Stomach (tissue), 9 donors: ENCODE measurements around the gene SFMBT2. TPM values are rescaled to one million over a fixed set of nuclear protein-coding genes. Genes with fewer than 3 reads are reported as not detected.
"Not testable (repeated sequence)": the region's sequence is repeated elsewhere in the genome, so short reads cannot be mapped to it uniquely, and the experiment has no call there.

Source experiments
- DNase-seq, 2 donors: peaks; one replicate each; pipeline versions ENCODE4 v3.0.0 to v3.0.0-alpha.2; 2013 to 2019
- H3K27ac ChIP-seq, 5 donors: fragments of 200-600 bp in 4 of 5; sonication (generic) in 4 of 5; one replicate each; pipeline ENCODE4 v1.5.1; 2013 to 2019; ENCODE audit warnings: mild to moderate bottlenecking in 1 of 5, moderate library complexity in 1 of 5
- H3K27me3 ChIP-seq, 3 donors: fragments of 200-600 bp; sonication (generic); one replicate each; pipeline ENCODE4 v1.5.1; 2017 to 2019; ENCODE audit warnings: mixed run types in 1 of 3
- H3K36me3 ChIP-seq, 4 donors: fragments of 200-600 bp; sonication (generic); 1 replicate in 3 of 4; 2 replicates in 1 of 4; pipeline ENCODE4 v1.5.1; 2016 to 2019
- H3K4me1 ChIP-seq, 4 donors: fragments of 200-600 bp; sonication (generic); one replicate each; pipeline ENCODE4 v1.5.1; 2016 to 2019
- H3K4me3 ChIP-seq, 4 donors: fragments of 200-600 bp; sonication (generic) in 3 of 4; one replicate each; pipeline ENCODE4 v1.5.1; 2016 to 2019; ENCODE audit warnings: mild to moderate bottlenecking in 1 of 4
- H3K9me3 ChIP-seq, 4 donors: fragments of 200-600 bp; sonication (generic); one replicate each; pipeline ENCODE4 v1.5.1; 2016 to 2019
- CTCF ChIP-seq, 7 experiments: fragments of 450-650 bp in 4 of 7; fragments of 200-600 bp in 3 of 7; sonication (generic) in 3 of 7; IDR thresholded peaks; one replicate each; pipeline ENCODE4 v1.5.1; 2016 to 2019; ENCODE audit warnings: antibody characterized with exemption in 7 of 7, control low read depth in 2 of 7, mild to moderate bottlenecking in 1 of 7
- EP300 ChIP-seq: sonication (generic); formaldehyde crosslinking; IDR thresholded peaks from one replicate; pipeline ENCODE4 v1.6.1; 2017; ENCODE audit warnings: antibody characterized with exemption
- POLR2A ChIP-seq, 4 donors: fragments of 450-650 bp; IDR thresholded peaks; one replicate each; pipeline ENCODE4 v1.6.1; 2016; ENCODE audit warnings: antibody characterized with exemption in 4 of 4, control low read depth in 2 of 4, mild to moderate bottlenecking in 1 of 4, moderate library complexity in 1 of 4
- POLR2AphosphoS5 ChIP-seq, 3 donors: sonication (generic); formaldehyde crosslinking; IDR thresholded peaks; one replicate each; pipeline ENCODE4 v1.6.1; 2016; ENCODE audit warnings: antibody characterized with exemption in 3 of 3
- WGBS, 5 donors: extraction: QIAGEN DNeasy Blood & Tissue Kit in 3 of 5; methylation state at CpG; one replicate each; pipeline versions ENCODE4 v1.1.5 to v1.1.7; 2013 to 2018; 5-methylcytosine and 5-hydroxymethylcytosine counted together
- intact Hi-C: fragments of 100-400 bp; cut with DNase I; formaldehyde crosslinking; loops from one replicate; pipeline ENCODE4 v1.15.1; 2023; ENCODE audit warnings: low total_unique reads
- polyA plus RNA-seq, 3 donors: library from polyadenylated mRNA; stranded (reverse); fragments of 200-250 nt; gene quantifications; one replicate each; pipeline ENCODE4 v1.2.3, GENCODE V29; 2013
- total RNA-seq, 5 donors: library from RNA; depleted of rRNA; stranded (reverse); fragments of >200 nt; gene quantifications; one replicate each; pipeline versions ENCODE4 v1.1.0 to v1.2.3, GENCODE V29; 2014 to 2016
- donor health status: healthy with polysubstance abuse.
- donor health status: Bipolar disorder and iron deficiency.
- donor health status: healthy.

Gene SFMBT2
- total and polyA plus RNA-seq, 8 donors: 0.90 to 17.3 (median 5.0) TPM

- H3K36me3 ChIP-seq: no peaks in the 10 kb centered on the region
- peaks cover 0 to 45% (median 8%) of the 10 kb centered on the region in 4 donors for H3K4me1 ChIP-seq
- no peaks in the 10 kb centered on the region for H3K27me3 ChIP-seq
- H3K27ac ChIP-seq: no peak overlapping the region
- no peak for TF ChIP-seq CTCF (IDR thresholded peaks at IDR 0.05)
- no peak for TF ChIP-seq POLR2A (IDR thresholded peaks at IDR 0.05)
- H3K4me3 ChIP-seq: no peak overlapping the region
- DNase-seq: no peak
- no peaks in the 10 kb centered on the region for H3K9me3 ChIP-seq
- 62 to 73% (median 70%) methylated on average over 6 of the region's 6 CpGs for WGBS, 5 donors
- intact Hi-C loops: no loop called here
Measured at GRCh38 chr10:7401156-7401555, 9.7 kb downstream of the SFMBT2 start.

- 74 to 86% (median 79%) methylated on average over 10 of the region's 10 CpGs for WGBS, 5 donors
- H3K27ac ChIP-seq: no peak overlapping the region
- intact Hi-C loops: no loop called here
Measured at GRCh38 chr10:7400068-7400715, 10.6 kb downstream of the SFMBT2 start.

GRCh38 chr10:7399533-7399932, 11.3 kb downstream of the SFMBT2 start:
- Histone ChIP-seq H3K4me1 (peaks cover 0 to 41% (median 8%) of the 10 kb centered on the region in 4 donors), H3K9me3 (no peaks in the 10 kb centered on the region), H3K27me3 (no peaks in the 10 kb centered on the region), H3K4me3 (no peak overlapping the region), H3K27ac (no peak overlapping the region), H3K36me3 (no peaks in the 10 kb centered on the region)
- intact Hi-C loops: no loop called here
- no peak for TF ChIP-seq POLR2AphosphoS5 (IDR thresholded peaks at IDR 0.05)
- no peak for TF ChIP-seq POLR2A (IDR thresholded peaks at IDR 0.05)
- TF ChIP-seq EP300: no peak
- TF ChIP-seq CTCF (IDR thresholded peaks at IDR 0.05): no peak
- 82 to 92% (median 89%) methylated on average over 3 of the region's 3 CpGs for WGBS, 5 donors
- no peak for DNase-seq

More at GRCh38 chr10:7400068-7400715, 10.6 kb downstream of the SFMBT2 start:
- H3K4me1 ChIP-seq: peaks cover 0 to 41% (median 8%) of the 10 kb centered on the region in 4 donors
- no peaks in the 10 kb centered on the region for H3K9me3 ChIP-seq
- DNase-seq: no peak
- no peak overlapping the region for H3K4me3 ChIP-seq
- H3K27me3 ChIP-seq: no peaks in the 10 kb centered on the region
- TF ChIP-seq POLR2A (IDR thresholded peaks at IDR 0.05) (no peak), POLR2AphosphoS5 (IDR thresholded peaks at IDR 0.05) (no peak), EP300 (no peak), CTCF (IDR thresholded peaks at IDR 0.05) (no peak)
- H3K36me3 ChIP-seq: no peaks in the 10 kb centered on the region

- Histone ChIP-seq H3K27ac (no peak overlapping the region), H3K4me3 (no peak overlapping the region), H3K36me3 (no peaks in the 10 kb centered on the region), H3K4me1 (peaks cover 0 to 34% (median 7%) of the 10 kb centered on the region in 4 donors), H3K27me3 (no peaks in the 10 kb centered on the region), H3K9me3 (no peaks in the 10 kb centered on the region)
- intact Hi-C loops: no loop called here
- DNase-seq: no peak
- no peak for TF ChIP-seq POLR2AphosphoS5 (IDR thresholded peaks at IDR 0.05)
- TF ChIP-seq EP300: no peak
- TF ChIP-seq POLR2A (IDR thresholded peaks at IDR 0.05): no peak
- WGBS, 5 donors: 77 to 85% (median 82%) methylated on average over 17 of the region's 17 CpGs
Measured at GRCh38 chr10:7397049-7398035, 13.5 kb downstream of the SFMBT2 start.

- intact Hi-C loops, DNase-seq, H3K36me3 ChIP-seq, H3K9me3 ChIP-seq, H3K27ac ChIP-seq, H3K4me3 ChIP-seq, H3K27me3 ChIP-seq, H3K4me1 ChIP-seq: not testable (repeated sequence)
- WGBS, 5 donors: 76 to 89% (median 81%) methylated on average over 5 of the region's 5 CpGs
Measured at GRCh38 chr10:7392301-7392700, 18.5 kb downstream of the SFMBT2 start.
